ENCODE measurements around the gene ADPRHL1. TPM values are rescaled to one million over a fixed set of nuclear protein-coding genes. Genes with fewer than 3 reads are reported as not detected.
"Not testable (repeated sequence)": the region's sequence is repeated elsewhere in the genome, so short reads cannot be mapped to it uniquely, and the experiment has no call there.

The ADPRHL1 gene
- total RNA-seq, 1 donor from 2014 or later: 480 TPM

- peak; percentile 72 for DNase-seq (ENCODE audit: low spot score)
- intact Hi-C loops (cut with DNase I): no loop called here
These were observed 55.5 kb downstream of the ADPRHL1 start for GRCh38 chr13:113397608-113398425.

- peak; percentile 33 for DNase-seq (ENCODE audit: low spot score)
- intact Hi-C loops (cut with DNase I): loop anchor here (5.0 kb wide), 3 partner anchors 117 to 452 kb away; no protein-coding TSS in a partner anchor
These were observed 59.0 kb downstream of the ADPRHL1 start for GRCh38 chr13:113394339-113394640.

GRCh38 chr13:113393563-113394338 is 59.5 kb downstream of the ADPRHL1 start:
- peak; percentile 91 for DNase-seq (ENCODE audit: low spot score)
- intact Hi-C loops (cut with DNase I): loop anchor here (2.0 to 5.0 kb wide), 4 partner anchors 97 to 451 kb away; partner anchors contain the start of gene LAMP1

GRCh38 chr13:113393226-113393562 is 60.1 kb downstream of the ADPRHL1 start:
- intact Hi-C loops (cut with DNase I): loop anchor here (2.0 to 5.0 kb wide), 4 partner anchors 96 to 451 kb away; partner anchors contain the start of gene LAMP1
- DNase-seq (ENCODE audit: low spot score): peak; percentile 75

- intact Hi-C loops (cut with DNase I): loop anchor here (5.0 kb wide), 3 partner anchors 114 to 449 kb away; no protein-coding TSS in a partner anchor
- peak; percentile 22 for DNase-seq (ENCODE audit: low spot score)
These were observed 62.3 kb downstream of the ADPRHL1 start for GRCh38 chr13:113390874-113391497.

- peak; percentile 31 for DNase-seq (ENCODE audit: low spot score)
These were observed 63.7 kb downstream of the ADPRHL1 start for GRCh38 chr13:113389586-113389985.

GRCh38 chr13:113387396-113387795 is 65.9 kb downstream of the ADPRHL1 start:
- no peak for DNase-seq (ENCODE audit: low spot score)
- intact Hi-C loops (cut with DNase I): no loop called here

More at GRCh38 chr13:113389586-113389985, 63.7 kb downstream of the ADPRHL1 start:
- intact Hi-C loops (cut with DNase I): not testable (repeated sequence)

GRCh38 chr13:113383089-113383488 is 70.2 kb downstream of the ADPRHL1 start:
- DNase-seq (ENCODE audit: low spot score): peak; percentile 44
- intact Hi-C loops (cut with DNase I): no loop called here

GRCh38 chr13:113382542-113382941 is 70.7 kb downstream of the ADPRHL1 start:
- DNase-seq (ENCODE audit: low spot score); intact Hi-C loops (cut with DNase I): not testable (repeated sequence)

- no peak for DNase-seq (ENCODE audit: low spot score)
- intact Hi-C loops (cut with DNase I): no loop called here
These were observed 74.5 kb downstream of the ADPRHL1 start for GRCh38 chr13:113378825-113379224.

GRCh38 chr13:113374511-113375175 is 78.6 kb downstream of the ADPRHL1 start:
- intact Hi-C loops (cut with DNase I): no loop called here
- DNase-seq (ENCODE audit: low spot score): no peak

GRCh38 chr13:113373811-113374485 is 79.3 kb downstream of the ADPRHL1 start:
- DNase-seq (ENCODE audit: low spot score): no peak
- intact Hi-C loops (cut with DNase I): no loop called here

GRCh38 chr13:113371701-113372100 is 81.6 kb downstream of the ADPRHL1 start:
- intact Hi-C loops (cut with DNase I); DNase-seq (ENCODE audit: low spot score): not testable (repeated sequence)

- intact Hi-C loops (cut with DNase I): no loop called here
These were observed 82.2 kb downstream of the ADPRHL1 start for GRCh38 chr13:113371061-113371460.

GRCh38 chr13:113369881-113370280 is 83.4 kb downstream of the ADPRHL1 start:
- intact Hi-C loops (cut with DNase I): no loop called here
- DNase-seq (ENCODE audit: low spot score): no peak

More at GRCh38 chr13:113371061-113371460, 82.2 kb downstream of the ADPRHL1 start:
- no peak for DNase-seq (ENCODE audit: low spot score)

GRCh38 chr13:113369189-113369588 is 84.1 kb downstream of the ADPRHL1 start:
- DNase-seq (ENCODE audit: low spot score): no peak
- intact Hi-C loops (cut with DNase I): no loop called here

GRCh38 chr13:113368353-113368752 is 84.9 kb downstream of the ADPRHL1 start:
- DNase-seq (ENCODE audit: low spot score); intact Hi-C loops (cut with DNase I): not testable (repeated sequence)

- DNase-seq (ENCODE audit: low spot score): no peak
- intact Hi-C loops (cut with DNase I): no loop called here
These were observed 85.5 kb downstream of the ADPRHL1 start for GRCh38 chr13:113367771-113368170.

- intact Hi-C loops (cut with DNase I): no loop called here
- DNase-seq (ENCODE audit: low spot score): no peak
These were observed 86.2 kb downstream of the ADPRHL1 start for GRCh38 chr13:113367020-113367560.
